NCI-H2107 treated with DMSO at 0.1 percent for 48 hours (cell line): ENCODE measurements around the gene GATA6.

ENCODE experiments used
- DNase-seq: peaks from one replicate; lab custom pipeline; 2025; ENCODE audit not compliant: unreplicated experiment; lab: John Stamatoyannopoulos, UW

GATA6 gene

DNA sequence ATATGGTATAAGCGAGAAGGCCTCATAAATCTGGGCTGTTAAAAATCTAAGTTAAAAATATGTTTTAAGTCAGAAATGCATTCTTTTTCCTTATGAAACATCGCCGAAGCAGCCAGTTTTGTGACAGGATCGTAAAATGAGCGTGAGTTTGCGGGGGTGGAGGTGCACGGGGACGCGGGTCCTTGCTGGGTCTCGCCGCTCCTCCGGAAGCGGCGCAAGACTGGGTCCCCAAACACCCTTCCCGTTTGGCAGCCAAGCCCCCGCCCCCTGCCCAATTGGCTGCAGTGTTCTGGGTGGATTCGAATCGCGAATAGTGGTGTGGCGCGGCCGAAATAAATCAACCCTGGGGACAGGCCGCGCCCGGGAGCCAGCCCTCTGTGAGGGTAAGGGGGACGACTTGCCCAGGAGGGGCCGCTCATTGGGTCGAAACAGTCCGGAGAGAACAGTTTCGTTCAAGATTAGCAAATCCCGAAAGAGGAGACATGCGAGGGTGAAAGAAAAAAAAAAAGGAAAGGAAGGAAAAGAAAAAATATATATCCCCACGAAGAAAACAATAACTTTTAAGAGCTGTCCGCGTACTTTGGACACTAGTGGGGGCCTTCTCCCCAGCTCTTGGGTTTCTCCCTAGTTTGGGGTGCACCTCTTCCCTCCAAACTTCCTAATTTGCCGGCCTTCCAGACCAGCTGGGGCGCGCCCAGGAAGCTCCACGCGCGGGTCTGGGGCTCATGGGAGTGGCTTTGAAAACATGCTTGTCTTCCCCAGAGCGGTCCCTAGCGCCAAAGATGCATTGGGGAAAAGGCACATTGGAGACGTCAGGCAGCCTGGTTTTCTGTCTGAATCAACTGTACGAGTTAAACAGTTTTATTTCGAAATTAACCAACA lies 3.1 kb upstream of the GATA6 start:
- DNase-seq, result no peak

GRCh38 chr18:22167091-22167470 lies 2.3 kb upstream of the GATA6 start:
- DNase-seq, result no peak

- DNase-seq, result no peak
Observed at GRCh38 chr18:22167471-22168241, 1.7 kb upstream of the GATA6 start.

- DNase-seq, result no peak
Observed at GRCh38 chr18:22168360-22168921, 948 bp upstream of the GATA6 start.

DNA sequence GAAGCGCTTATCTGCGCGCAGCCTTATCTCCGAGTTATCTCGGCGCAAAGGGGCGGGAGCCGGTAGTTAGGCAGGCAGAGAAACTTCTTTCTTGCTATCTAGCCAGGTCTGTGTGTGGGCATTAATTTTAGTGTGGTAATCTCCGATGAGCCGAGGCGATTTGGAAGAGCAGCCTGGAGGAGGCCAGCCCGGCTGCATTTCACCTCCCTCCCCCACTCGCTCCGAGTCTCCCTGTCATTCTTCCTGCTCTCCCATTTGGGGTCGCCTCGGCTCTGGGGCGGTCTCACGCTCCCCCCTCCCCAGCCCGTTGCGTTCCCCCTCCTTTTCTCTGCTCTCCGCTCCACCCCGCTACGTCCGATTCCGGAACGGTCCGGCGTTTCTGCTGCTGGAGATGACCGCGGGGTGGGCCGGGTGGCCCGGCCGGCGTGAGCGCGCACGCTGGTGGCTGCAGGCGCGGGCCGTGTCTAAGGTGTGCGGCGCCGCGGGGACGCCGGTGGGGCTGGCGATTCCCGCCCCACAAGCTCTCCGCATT lies 566 bp downstream of the GATA6 start:
- no peak for DNase-seq

GRCh38 chr18:22170421-22171257 lies 1.2 kb downstream of the GATA6 start:
- no peak for DNase-seq

DNA sequence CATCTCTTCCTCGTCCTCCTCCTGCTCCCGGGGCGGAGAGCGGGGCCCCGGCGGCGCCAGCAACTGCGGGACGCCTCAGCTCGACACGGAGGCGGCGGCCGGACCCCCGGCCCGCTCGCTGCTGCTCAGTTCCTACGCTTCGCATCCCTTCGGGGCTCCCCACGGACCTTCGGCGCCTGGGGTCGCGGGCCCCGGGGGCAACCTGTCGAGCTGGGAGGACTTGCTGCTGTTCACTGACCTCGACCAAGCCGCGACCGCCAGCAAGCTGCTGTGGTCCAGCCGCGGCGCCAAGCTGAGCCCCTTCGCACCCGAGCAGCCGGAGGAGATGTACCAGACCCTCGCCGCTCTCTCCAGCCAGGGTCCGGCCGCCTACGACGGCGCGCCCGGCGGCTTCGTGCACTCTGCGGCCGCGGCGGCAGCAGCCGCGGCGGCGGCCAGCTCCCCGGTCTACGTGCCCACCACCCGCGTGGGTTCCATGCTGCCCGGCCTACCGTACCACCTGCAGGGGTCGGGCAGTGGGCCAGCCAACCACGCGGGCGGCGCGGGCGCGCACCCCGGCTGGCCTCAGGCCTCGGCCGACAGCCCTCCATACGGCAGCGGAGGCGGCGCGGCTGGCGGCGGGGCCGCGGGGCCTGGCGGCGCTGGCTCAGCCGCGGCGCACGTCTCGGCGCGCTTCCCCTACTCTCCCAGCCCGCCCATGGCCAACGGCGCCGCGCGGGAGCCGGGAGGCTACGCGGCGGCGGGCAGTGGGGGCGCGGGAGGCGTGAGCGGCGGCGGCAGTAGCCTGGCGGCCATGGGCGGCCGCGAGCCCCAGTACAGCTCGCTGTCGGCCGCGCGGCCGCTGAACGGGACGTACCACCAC lies 2.1 kb downstream of the GATA6 start:
- no peak for DNase-seq

DNA sequence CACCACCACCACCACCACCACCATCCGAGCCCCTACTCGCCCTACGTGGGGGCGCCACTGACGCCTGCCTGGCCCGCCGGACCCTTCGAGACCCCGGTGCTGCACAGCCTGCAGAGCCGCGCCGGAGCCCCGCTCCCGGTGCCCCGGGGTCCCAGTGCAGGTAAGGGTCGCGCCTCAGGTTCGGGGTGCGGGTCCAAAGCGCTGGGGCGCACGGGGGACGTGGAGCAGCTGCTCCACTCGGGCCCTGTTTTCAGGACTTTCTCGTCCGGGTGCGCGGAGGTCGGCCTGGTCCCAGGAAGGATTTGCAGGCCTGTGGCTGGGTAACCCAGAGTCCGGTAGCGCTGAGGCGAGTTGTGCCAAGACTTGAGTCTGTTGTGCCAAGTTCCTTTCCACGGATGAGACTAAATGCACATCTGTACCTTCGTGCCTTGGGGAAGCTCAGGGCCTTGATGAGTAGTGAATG lies 2.8 kb downstream of the GATA6 start:
- no peak for DNase-seq

DNA sequence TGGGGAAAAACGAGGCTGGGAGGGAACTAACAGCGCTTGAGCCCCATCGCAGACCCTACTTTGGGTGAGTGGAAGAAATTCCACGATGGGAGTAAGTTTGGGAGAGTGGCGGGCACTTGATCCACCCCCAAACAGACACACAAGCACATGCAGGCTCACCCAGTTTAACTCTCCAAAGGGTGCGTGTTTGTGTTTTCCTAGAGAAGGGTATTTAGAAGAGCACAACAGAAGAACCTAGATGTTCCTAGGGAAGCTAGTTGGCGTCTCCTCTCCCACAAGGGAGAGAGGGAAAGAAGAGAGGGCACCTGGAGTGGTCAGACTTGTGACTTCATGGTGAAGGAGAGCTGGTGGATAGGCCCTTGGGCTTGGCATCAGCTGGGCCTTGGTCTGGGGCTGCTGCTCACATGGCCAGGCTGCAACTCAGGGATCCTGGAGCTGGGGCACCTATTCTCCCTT lies 3.2 kb downstream of the GATA6 start:
- no peak for DNase-seq

GRCh38 chr18:22173221-22173927 lies 4.0 kb downstream of the GATA6 start:
- no peak for DNase-seq

GRCh38 chr18:22173928-22174301 lies 4.5 kb downstream of the GATA6 start:
- no peak for DNase-seq

GRCh38 chr18:22174341-22175145 lies 5.2 kb downstream of the GATA6 start:
- no peak for DNase-seq

- no peak for DNase-seq
Observed at GRCh38 chr18:22175346-22175745, 6.0 kb downstream of the GATA6 start.

GRCh38 chr18:22176420-22177326 lies 7.3 kb downstream of the GATA6 start:
- DNase-seq, result no peak

DNA sequence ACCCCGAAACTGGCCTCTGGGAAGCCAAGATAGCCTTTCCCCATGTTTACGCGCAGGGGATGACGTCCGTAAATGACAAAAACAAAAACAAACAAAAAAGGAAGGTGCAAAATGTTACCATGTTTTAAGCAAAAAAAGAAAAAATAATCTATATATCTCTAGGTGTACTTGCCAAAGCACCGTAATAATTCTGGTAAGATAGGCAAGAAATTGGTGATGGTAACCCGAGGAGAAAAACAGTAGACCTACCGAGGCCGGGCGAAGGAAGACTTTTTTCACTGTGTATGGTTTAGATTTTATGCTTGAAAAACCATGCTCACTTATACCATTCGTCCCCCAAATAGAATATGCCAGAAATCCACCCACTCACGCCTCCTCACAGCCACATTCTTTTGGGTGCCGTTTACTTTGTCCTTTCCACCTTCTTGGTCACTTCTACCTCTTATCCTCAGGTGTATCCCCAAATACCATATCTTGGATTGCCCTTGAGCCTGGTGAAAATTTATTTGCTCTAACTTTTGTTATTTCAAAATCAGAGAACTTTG lies 8.0 kb downstream of the GATA6 start:
- no peak for DNase-seq

- DNase-seq, result no peak
Observed at GRCh38 chr18:22179174-22179573, 9.8 kb downstream of the GATA6 start.

DNA sequence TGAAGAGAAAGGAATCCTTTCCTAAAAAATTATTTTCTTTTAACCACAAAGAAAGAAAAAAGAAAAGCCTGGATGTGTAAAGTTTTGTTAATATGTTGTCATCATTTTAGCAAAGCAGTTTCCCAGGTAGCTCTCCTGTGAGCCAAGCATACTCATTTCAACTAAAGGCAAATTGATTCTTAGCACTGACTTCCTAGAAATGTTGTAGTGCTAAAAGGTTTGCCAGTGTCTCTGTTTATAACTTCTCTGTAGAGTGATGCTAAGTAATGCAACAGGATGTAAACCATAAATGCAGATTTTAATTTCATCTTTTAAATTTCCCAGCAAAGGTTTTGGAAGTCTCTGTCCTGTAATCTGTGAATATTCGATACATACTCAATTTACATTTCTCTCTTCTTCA lies 10.2 kb downstream of the GATA6 start:
- no peak for DNase-seq
